Ovary (tissue), 9 donors: Measurements from ENCODE around the gene BDH1. TPM values are rescaled to one million over a fixed set of nuclear protein-coding genes. Genes with fewer than 3 reads are reported as not detected.

ENCODE experiments used
- DNase-seq, 5 donors: peaks; one replicate each; pipeline ENCODE4 v3.0.0-alpha.2; 2019 to 2020
- H3K27ac ChIP-seq, 2 donors: fragments of 200-600 bp; one replicate each; pipeline versions ENCODE4 v1.5.1 to v1.8.0; 2019 to 2022
- H3K27me3 ChIP-seq: fragments of 200-600 bp; one replicate; pipeline ENCODE4 v1.8.0; 2022
- H3K36me3 ChIP-seq: fragments of 200-600 bp; sonication (generic); one replicate; pipeline ENCODE4 v1.5.1; 2019
- H3K4me1 ChIP-seq: one replicate; pipeline ENCODE4 v1.8.1; 2013; ENCODE audit warnings: mild to moderate bottlenecking, moderate library complexity; ENCODE audit not compliant: insufficient read depth
- H3K4me3 ChIP-seq: fragments of 200-600 bp; sonication (generic); one replicate; pipeline ENCODE4 v1.5.1; 2017
- H3K9me3 ChIP-seq, 2 donors: fragments of 200-600 bp in 1 of 2; sonication (generic) in 1 of 2; one replicate each; pipeline versions ENCODE4 v1.5.1 to v1.8.1; 2013 to 2019; ENCODE audit warnings: mild to moderate bottlenecking in 1 of 2, moderate library complexity in 1 of 2
- EP300 ChIP-seq: sonication (generic); formaldehyde crosslinking; IDR thresholded peaks from one replicate; pipeline ENCODE4 v1.6.1; 2017; ENCODE audit warnings: antibody characterized with exemption
- POLR2A ChIP-seq: fragments of 450-650 bp; IDR thresholded peaks from one replicate; pipeline ENCODE4 v1.6.1; 2017; ENCODE audit warnings: antibody characterized with exemption, mild to moderate bottlenecking, moderate library complexity
- WGBS, 3 donors: extraction: QIAGEN DNeasy Blood & Tissue Kit in 1 of 3; methylation state at CpG; one replicate each; pipeline versions ENCODE4 v1.1.5 to v1.1.7; 2013 to 2017; 5-methylcytosine and 5-hydroxymethylcytosine counted together
- intact Hi-C, 4 donors: fragments of 100-400 bp; cut with DNase I; formaldehyde crosslinking; loops; one replicate each; pipeline versions ENCODE4 v1.11.0 to v1.15.1; 2022 to 2023
- polyA plus RNA-seq, 2 donors: library from polyadenylated mRNA; stranded (reverse); fragments of 200-250 nt in 1 of 2; fragments of 350-450 nt in 1 of 2; fragmentation: Illumina TruSeq in 1 of 2; extraction: RNeasy Lipid Tissue Mini Kit (QIAGEN cat#74804) in 1 of 2; gene quantifications; one replicate each; pipeline ENCODE4 v1.2.3, GENCODE V29; 2013 to 2014
- total RNA-seq, 7 donors: library from RNA; depleted of rRNA in 2 of 7; stranded (reverse); fragments of >200 nt in 2 of 7; fragmentation: NEBNext Ultra II Directional in 3 of 7; extraction: Animal tissue kit (Norgen Biotek cat#: 25700) in 3 of 7; gene quantifications; one replicate each; pipeline versions ENCODE4 v1.1.0 to v1.2.4, GENCODE V29; 2016 to 2023
- TF ChIP-seq, protein P1 (sequence below), 3 donors: fragments of 450-650 bp in 2 of 3; fragments of 200-600 bp in 1 of 3; IDR thresholded peaks; one replicate each; pipeline versions ENCODE4 v1.5.1 to v1.8.0; 2016 to 2022; ENCODE audit warnings: antibody characterized with exemption in 3 of 3, mild to moderate bottlenecking in 1 of 3
- donor health status: DM: no; HTN: no; CAD: no; lungs with moderate emphysema.
- donor health status: DM: no; HTN: no; CAD: no.
- donor health status: Bipolar disorder and iron deficiency.
- donor health status: DM: yes; HTN: yes; CAD: no.
- donor health status: DM: no; HTN: no; CAD: no.
- donor health status: DM: yes; HTN: yes; CAD: no.

Gene BDH1
- total and polyA plus RNA-seq, 9 donors: 3.3 to 15.4 (median 11.7) TPM

DNA sequence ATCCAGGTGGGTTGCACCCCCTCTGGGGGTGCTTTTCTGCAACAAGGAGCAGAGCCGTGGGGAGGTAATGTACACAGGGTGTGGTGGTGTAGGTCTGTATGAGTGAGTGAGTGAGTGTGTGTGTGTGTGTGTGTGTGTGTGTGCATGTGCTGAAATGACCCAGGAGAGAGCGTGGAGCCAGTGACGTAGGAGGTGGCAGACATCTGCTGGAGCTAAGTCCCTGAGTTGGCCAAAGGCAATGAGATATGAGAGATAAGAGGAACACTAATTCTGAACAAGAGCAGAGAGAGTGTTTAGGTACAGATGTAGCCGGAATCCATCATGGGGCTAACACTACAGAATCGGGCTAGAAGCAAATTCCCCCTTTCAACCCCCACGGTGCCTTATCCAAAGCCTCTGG, 27.6 kb downstream of the BDH1 start:
- no peaks in the 10 kb centered on the region for H3K36me3 ChIP-seq
- no peak overlapping the region for H3K27ac ChIP-seq
- H3K9me3 ChIP-seq: no peaks in the 10 kb centered on the region
- WGBS, 3 donors: 95 to 97% (median 96%) methylated on average over 6 of the region's 6 CpGs
- TF ChIP-seq POLR2A (no peak), EP300 (no peak)
- TF ChIP-seq, protein P1, sequence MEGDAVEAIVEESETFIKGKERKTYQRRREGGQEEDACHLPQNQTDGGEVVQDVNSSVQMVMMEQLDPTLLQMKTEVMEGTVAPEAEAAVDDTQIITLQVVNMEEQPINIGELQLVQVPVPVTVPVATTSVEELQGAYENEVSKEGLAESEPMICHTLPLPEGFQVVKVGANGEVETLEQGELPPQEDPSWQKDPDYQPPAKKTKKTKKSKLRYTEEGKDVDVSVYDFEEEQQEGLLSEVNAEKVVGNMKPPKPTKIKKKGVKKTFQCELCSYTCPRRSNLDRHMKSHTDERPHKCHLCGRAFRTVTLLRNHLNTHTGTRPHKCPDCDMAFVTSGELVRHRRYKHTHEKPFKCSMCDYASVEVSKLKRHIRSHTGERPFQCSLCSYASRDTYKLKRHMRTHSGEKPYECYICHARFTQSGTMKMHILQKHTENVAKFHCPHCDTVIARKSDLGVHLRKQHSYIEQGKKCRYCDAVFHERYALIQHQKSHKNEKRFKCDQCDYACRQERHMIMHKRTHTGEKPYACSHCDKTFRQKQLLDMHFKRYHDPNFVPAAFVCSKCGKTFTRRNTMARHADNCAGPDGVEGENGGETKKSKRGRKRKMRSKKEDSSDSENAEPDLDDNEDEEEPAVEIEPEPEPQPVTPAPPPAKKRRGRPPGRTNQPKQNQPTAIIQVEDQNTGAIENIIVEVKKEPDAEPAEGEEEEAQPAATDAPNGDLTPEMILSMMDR (IDR thresholded peaks at IDR 0.05): no peak
- no peaks in the 10 kb centered on the region for H3K27me3 ChIP-seq
- H3K4me3 ChIP-seq: no peak overlapping the region
- peaks cover 1% of the 10 kb centered on the region for H3K4me1 ChIP-seq
- DNase-seq: no peak
- intact Hi-C loops: no loop called here

DNA sequence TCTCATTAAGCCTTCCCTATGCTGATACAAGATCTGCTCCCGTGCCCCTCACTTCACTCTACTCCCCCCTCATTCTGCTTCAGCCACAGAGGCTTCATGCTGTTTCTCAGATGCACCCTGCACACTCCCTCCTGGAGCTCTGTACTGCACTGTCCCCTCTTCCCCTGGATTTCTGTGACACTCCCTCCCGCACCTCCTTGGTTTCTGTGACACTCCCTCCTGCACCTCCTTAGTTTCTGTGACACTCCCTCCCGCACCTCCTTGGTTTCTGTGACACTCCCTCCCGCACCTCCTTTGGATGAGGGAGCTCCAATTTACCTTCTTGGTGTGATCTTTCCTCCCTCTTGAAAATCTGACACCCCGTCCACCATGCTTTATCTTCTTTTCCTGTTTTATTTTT, 28.2 kb downstream of the BDH1 start:
- H3K4me1 ChIP-seq: peaks cover 1% of the 10 kb centered on the region
- intact Hi-C loops: no loop called here
- H3K4me3 ChIP-seq: no peak overlapping the region
- no peaks in the 10 kb centered on the region for H3K27me3 ChIP-seq
- no peak for TF ChIP-seq EP300
- TF ChIP-seq, protein P1 (IDR thresholded peaks at IDR 0.05): no peak
- no peak for TF ChIP-seq POLR2A
- H3K27ac ChIP-seq: no peak overlapping the region
- H3K9me3 ChIP-seq: no peaks in the 10 kb centered on the region
- no peak for DNase-seq
- WGBS, 3 donors: 92 to 94% (median 94%) methylated on average over 5 of the region's 5 CpGs
- no peaks in the 10 kb centered on the region for H3K36me3 ChIP-seq

DNA sequence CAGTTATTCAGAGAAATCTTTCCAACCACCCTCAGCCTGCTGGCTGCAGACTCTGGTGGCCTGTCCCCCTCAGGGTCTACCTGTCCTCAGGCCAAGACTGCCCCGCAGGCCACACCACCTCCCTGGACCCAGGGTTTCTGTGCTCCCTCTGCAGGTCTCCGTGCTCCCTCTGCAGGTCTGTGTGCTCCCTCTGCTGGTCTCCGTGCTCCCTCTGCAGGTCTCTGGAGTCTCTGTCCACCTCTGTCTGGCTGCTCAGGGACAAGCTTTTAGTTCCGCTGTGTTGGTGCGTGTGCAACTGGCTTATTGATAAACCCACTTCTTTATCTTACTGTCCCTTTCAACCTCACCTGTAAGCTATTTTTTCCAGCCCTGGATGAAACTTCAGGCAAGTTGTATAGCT, 30.1 kb downstream of the BDH1 start:
- TF ChIP-seq EP300 (no peak), POLR2A (no peak)
- TF ChIP-seq, protein P1 (IDR thresholded peaks at IDR 0.05): no peak
- H3K36me3 ChIP-seq: no peaks in the 10 kb centered on the region
- 83 to 88% (median 86%) methylated on average over 5 of the region's 5 CpGs for WGBS, 3 donors

DNA sequence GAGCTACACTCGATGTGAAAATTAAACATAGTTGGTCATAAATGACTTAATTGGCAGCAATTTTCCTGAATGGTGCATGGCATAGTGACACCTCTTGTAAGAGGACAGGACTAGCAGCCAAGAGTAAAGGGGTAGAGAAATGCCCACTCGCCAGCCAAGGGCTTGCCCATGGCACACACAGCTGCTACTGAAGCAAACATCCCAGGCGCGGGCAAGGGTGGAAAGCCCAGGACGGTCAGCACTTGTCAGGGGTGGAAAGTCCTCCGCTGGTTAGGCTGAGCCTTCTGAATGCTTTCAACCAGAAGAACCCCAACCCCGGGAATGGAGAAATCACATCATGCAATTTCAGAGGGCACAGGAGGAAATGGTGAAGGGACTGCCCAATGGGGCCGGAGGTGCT, 31.6 kb downstream of the BDH1 start:
- Histone ChIP-seq H3K36me3 (no peaks in the 10 kb centered on the region), H3K27ac (no peak overlapping the region), H3K4me3 (no peak overlapping the region), H3K27me3 (no peaks in the 10 kb centered on the region), H3K4me1 (peaks cover 1% of the 10 kb centered on the region), H3K9me3 (no peaks in the 10 kb centered on the region)
- TF ChIP-seq EP300 (no peak), POLR2A (no peak)
- TF ChIP-seq, protein P1 (IDR thresholded peaks at IDR 0.05): no peak
- DNase-seq: no peak
- WGBS, 3 donors: 93 to 96% (median 94%) methylated on average over 8 of the region's 8 CpGs
- intact Hi-C loops: no loop called here

More for the DNA sequence above, 30.1 kb downstream of the BDH1 start:
- H3K27me3 ChIP-seq: no peaks in the 10 kb centered on the region
- no peak overlapping the region for H3K27ac ChIP-seq
- H3K4me3 ChIP-seq: no peak overlapping the region
- intact Hi-C loops: no loop called here
- no peak for DNase-seq
- no peaks in the 10 kb centered on the region for H3K9me3 ChIP-seq
- H3K4me1 ChIP-seq: peaks cover 1% of the 10 kb centered on the region
